Measurements from ENCODE around the gene LCE3E. TPM values are rescaled to one million over a fixed set of nuclear protein-coding genes. Genes with fewer than 3 reads are reported as not detected.
A peak's percentile ranks its signal among the peaks of the same experiment; 100 is the strongest.

Gene LCE3E
- total RNA-seq, 1 donor from 2014 or later, result not detected

DNA sequence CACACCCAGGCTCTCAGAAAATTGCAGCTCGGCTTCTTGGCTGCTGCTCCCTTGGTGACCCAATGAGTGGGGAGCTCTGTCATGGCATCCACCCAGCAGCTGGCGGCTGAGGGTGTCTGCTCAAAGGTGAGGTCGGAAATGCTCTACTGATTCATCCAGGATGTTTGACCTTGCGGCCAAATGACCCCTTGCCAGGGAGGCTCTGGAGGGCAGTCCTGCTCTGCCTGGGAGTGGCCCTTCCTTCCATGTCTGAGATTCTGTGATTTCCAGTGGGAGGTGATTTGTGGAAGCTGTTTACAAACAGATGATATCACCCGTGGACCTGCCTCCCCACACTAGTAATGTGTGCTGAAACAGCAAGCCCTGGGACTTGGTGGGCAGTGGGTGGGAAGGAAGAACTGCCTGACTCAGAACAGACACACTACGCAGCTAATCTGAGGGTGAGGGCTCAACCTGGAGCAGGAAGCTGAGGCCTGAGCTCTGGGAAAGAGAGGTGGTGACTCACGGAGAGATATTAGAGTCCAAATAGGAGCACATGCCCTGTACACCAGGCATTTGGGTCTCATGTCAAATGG is 49.3 kb downstream of the LCE3E start:
- Histone ChIP-seq H3K4me2 (ENCODE audit: low read length) (no peak overlapping the region), H3K9me3 (ENCODE audit: insufficient read depth, low read depth, low read length) (no peaks in the 10 kb centered on the region), H3K79me2 (ENCODE audit: insufficient read depth, low read length) (no peaks in the 10 kb centered on the region), H4K20me1 (ENCODE audit: insufficient read depth, low read length) (no peaks in the 10 kb centered on the region), H3K27me3 (ENCODE audit: insufficient read depth, low read length) (peaks cover 10% of the 10 kb centered on the region), H3K36me3 (ENCODE audit: insufficient read depth, low read length) (no peaks in the 10 kb centered on the region), H3K4me3 (ENCODE audit: insufficient read depth, low read depth, low read length) (no peak overlapping the region), H3K9ac (ENCODE audit: low read length) (no peak overlapping the region), H3K27ac (ENCODE audit: low read depth, low read length) (no peak overlapping the region), H2AFZ (ENCODE audit: low read depth, low read length) (no peak overlapping the region), H3K4me1 (ENCODE audit: insufficient read depth, low read length) (no peaks in the 10 kb centered on the region)
- FAIRE-seq (no peak), DNase-seq (ENCODE audit: low read depth) (peak; percentile 6)
- TF ChIP-seq EZH2 (IDR thresholded peaks at IDR 0.05; ENCODE audit: insufficient read depth, low read length), result no peak
- TF ChIP-seq, protein P1, sequence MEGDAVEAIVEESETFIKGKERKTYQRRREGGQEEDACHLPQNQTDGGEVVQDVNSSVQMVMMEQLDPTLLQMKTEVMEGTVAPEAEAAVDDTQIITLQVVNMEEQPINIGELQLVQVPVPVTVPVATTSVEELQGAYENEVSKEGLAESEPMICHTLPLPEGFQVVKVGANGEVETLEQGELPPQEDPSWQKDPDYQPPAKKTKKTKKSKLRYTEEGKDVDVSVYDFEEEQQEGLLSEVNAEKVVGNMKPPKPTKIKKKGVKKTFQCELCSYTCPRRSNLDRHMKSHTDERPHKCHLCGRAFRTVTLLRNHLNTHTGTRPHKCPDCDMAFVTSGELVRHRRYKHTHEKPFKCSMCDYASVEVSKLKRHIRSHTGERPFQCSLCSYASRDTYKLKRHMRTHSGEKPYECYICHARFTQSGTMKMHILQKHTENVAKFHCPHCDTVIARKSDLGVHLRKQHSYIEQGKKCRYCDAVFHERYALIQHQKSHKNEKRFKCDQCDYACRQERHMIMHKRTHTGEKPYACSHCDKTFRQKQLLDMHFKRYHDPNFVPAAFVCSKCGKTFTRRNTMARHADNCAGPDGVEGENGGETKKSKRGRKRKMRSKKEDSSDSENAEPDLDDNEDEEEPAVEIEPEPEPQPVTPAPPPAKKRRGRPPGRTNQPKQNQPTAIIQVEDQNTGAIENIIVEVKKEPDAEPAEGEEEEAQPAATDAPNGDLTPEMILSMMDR (IDR thresholded peaks at IDR 0.05; ENCODE audit: insufficient read depth, low read depth, low read length), result no peak
- peaks cover 38% of the 10 kb centered on the region for H3K27me3 Mint-ChIP-seq (ENCODE audit: low read depth, unreplicated experiment)
- no peaks in the 10 kb centered on the region for H3K36me3 Mint-ChIP-seq (ENCODE audit: low read depth, unreplicated experiment)
- no peak overlapping the region for H3K27ac Mint-ChIP-seq (ENCODE audit: unreplicated experiment)
- H3K9me3 Mint-ChIP-seq (ENCODE audit: unreplicated experiment), result no peaks in the 10 kb centered on the region
- H3K4me1 Mint-ChIP-seq (ENCODE audit: low read depth, unreplicated experiment), result no peaks in the 10 kb centered on the region
- no peak overlapping the region for H3K4me3 Mint-ChIP-seq (ENCODE audit: unreplicated experiment)

DNA sequence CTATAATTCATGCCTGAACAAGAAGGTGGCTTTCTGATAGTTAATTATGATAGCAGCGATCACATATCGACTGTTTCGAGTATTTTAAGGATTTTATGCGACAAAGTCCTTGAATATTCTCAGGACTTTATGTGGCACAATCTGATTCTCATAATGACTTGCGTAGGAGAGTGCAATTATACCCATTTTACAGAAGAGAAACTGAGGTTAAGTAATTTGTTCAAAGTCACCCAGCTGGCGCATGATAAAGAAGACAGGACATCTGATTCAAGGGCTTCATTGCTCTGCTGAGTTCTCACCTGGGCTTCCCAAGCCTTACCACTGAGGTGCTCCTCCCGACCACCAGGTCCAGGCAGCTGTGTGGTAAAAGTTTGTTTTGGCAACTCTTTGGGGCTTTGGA is 50.5 kb downstream of the LCE3E start:
- Mint-ChIP-seq H3K4me1 (ENCODE audit: low read depth, unreplicated experiment) (no peaks in the 10 kb centered on the region), H3K36me3 (ENCODE audit: low read depth, unreplicated experiment) (no peaks in the 10 kb centered on the region), H3K27ac (ENCODE audit: unreplicated experiment) (no peak overlapping the region), H3K4me3 (ENCODE audit: unreplicated experiment) (no peak overlapping the region), H3K27me3 (ENCODE audit: low read depth, unreplicated experiment) (peaks cover 44% of the 10 kb centered on the region), H3K9me3 (ENCODE audit: unreplicated experiment) (no peaks in the 10 kb centered on the region)
- Histone ChIP-seq H4K20me1 (ENCODE audit: insufficient read depth, low read length) (no peaks in the 10 kb centered on the region), H3K9me3 (ENCODE audit: insufficient read depth, low read depth, low read length) (no peaks in the 10 kb centered on the region), H3K4me2 (ENCODE audit: low read length) (no peak overlapping the region), H3K36me3 (ENCODE audit: insufficient read depth, low read length) (no peaks in the 10 kb centered on the region), H3K4me3 (ENCODE audit: insufficient read depth, low read depth, low read length) (no peak overlapping the region), H3K9ac (ENCODE audit: low read length) (no peak overlapping the region), H3K4me1 (ENCODE audit: insufficient read depth, low read length) (no peaks in the 10 kb centered on the region), H3K27me3 (ENCODE audit: insufficient read depth, low read length) (peaks cover 10% of the 10 kb centered on the region), H3K79me2 (ENCODE audit: insufficient read depth, low read length) (no peaks in the 10 kb centered on the region), H2AFZ (ENCODE audit: low read depth, low read length) (no peak overlapping the region), H3K27ac (ENCODE audit: low read depth, low read length) (no peak overlapping the region)
- no peak for DNase-seq (ENCODE audit: low read depth)
- no peak for FAIRE-seq
- TF ChIP-seq, protein P1 (IDR thresholded peaks at IDR 0.05; ENCODE audit: insufficient read depth, low read depth, low read length), result no peak
- no peak for TF ChIP-seq EZH2 (IDR thresholded peaks at IDR 0.05; ENCODE audit: insufficient read depth, low read length)

Other genes starting within 250 kb of the LCE3E start
- gene FLG, start 241.5 kb downstream of the LCE3E start, total RNA-seq, result 2.8 and 4.4 TPM in 2 replicates
- gene FLG2, start 206.8 kb downstream of the LCE3E start, total RNA-seq, result not detected in 2 replicates
- not detected in 2 replicates for gene CRNN, start 152.5 kb downstream of the LCE3E start, total RNA-seq
- not detected in 2 replicates for gene LCE5A, start 56.0 kb downstream of the LCE3E start, total RNA-seq
- gene CRCT1, start 52.3 kb downstream of the LCE3E start, total RNA-seq, result not detected in 2 replicates
- gene LCE3D, start 13.7 kb upstream of the LCE3E start, total RNA-seq, result not detected in 2 replicates
- not detected in 2 replicates for gene LCE3C, start 33.5 kb upstream of the LCE3E start, total RNA-seq
- gene LCE3B, start 47.0 kb upstream of the LCE3E start, total RNA-seq, result not detected in 2 replicates
- gene LCE3A, start 56.3 kb upstream of the LCE3E start, total RNA-seq, result not detected in 2 replicates
- not detected in 2 replicates for gene LCE2D, start 96.6 kb upstream of the LCE3E start, total RNA-seq
- not detected in 2 replicates for gene LCE2C, start 108.5 kb upstream of the LCE3E start, total RNA-seq
- gene LCE2B, start 119.3 kb upstream of the LCE3E start, total RNA-seq, result not detected in 2 replicates
- not detected in 2 replicates for gene LCE2A, start 131.6 kb upstream of the LCE3E start, total RNA-seq
- not detected in 2 replicates for gene LCE4A, start 141.4 kb upstream of the LCE3E start, total RNA-seq
- not detected in 2 replicates for gene KPRP, start 191.2 kb upstream of the LCE3E start, total RNA-seq
- not detected in 2 replicates for gene LCE1F, start 208.4 kb upstream of the LCE3E start, total RNA-seq
- gene LCE1E, start 219.5 kb upstream of the LCE3E start, total RNA-seq, result not detected in 2 replicates
- not detected in 2 replicates for gene LCE1D, start 229.9 kb upstream of the LCE3E start, total RNA-seq
- not detected in 2 replicates for gene LCE1C, start 239.9 kb upstream of the LCE3E start, total RNA-seq
- not detected in 2 replicates for gene LCE1B, start 245.2 kb upstream of the LCE3E start, total RNA-seq